ENCODE results near the gene LRRN4.
"Not testable (repeated sequence)": the region's sequence is repeated elsewhere in the genome, so short reads cannot be mapped to it uniquely, and the experiment has no call there.

The LRRN4 gene

DNA sequence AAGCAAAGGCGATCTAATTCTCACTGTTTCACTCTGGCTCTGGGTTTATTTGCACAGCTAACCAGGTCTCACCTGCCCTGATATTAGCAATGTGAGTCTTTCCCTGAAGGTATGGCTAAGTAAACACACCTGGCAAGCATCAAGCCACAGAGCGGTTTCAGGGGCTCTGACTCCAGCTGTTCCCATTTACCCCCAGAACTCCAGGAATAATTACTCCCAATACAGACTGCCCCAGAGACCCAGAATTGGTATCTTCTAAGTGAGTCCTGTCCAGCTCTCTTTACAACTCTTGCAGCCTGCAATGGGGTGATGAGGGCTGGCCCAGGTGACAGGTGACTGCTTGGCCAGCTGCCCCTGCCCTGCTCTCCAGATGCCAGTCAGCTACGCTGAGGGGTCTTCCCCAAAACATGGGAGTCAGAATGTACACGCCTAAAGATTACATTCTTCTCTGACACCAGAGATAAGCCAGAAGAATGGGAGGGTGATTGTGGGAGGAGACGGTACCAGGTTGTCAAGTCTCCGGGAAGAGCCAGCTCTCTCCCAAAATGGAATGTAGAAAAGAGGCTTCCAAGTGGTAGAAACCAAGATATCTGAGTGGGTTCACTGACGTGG is 4.9 kb upstream of the LRRN4 start:
- peak; percentile 68 for DNase-seq (ENCODE audit: low read depth, low spot score)

DNA sequence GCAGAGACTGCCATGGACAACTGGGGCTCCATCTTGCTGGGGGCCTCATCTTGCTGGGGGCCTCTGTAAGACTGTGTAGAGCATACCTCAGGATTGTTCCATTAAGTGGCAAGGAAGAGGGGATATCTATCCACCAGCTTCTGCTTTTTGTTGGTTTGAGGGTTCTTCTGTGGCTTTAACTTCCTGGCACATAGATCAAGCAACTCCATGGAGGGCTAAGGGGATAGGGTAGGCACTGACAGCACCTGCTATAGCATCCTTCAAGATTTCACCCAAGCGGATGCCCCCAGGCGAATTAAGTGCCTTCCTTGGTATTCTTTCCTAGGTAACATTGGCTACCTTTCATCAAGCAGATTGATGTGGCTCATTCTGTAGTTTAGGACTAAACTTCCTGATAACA is 3.8 kb upstream of the LRRN4 start:
- DNase-seq (ENCODE audit: low read depth, low spot score): no peak

DNA sequence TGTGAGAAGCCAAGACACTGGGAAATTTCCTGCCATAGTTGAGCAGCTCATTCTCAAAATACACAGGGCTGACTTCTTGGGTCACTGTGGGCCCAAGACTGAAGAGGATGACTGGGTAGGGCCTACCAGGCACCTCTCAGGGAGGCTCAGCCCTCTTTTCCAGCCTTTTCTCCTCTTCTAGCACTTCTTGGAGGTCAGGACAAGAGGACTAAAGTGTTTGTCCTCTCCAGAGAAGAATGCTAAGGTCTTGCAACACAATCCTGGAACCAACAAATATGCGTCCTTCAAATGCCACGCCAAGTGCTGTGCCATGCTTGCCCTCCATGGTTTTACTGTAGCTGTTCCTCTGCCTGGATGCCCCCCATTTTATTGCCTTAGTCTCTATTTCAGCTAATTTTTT is 3.3 kb upstream of the LRRN4 start:
- DNase-seq (ENCODE audit: low read depth, low spot score): no peak

DNA sequence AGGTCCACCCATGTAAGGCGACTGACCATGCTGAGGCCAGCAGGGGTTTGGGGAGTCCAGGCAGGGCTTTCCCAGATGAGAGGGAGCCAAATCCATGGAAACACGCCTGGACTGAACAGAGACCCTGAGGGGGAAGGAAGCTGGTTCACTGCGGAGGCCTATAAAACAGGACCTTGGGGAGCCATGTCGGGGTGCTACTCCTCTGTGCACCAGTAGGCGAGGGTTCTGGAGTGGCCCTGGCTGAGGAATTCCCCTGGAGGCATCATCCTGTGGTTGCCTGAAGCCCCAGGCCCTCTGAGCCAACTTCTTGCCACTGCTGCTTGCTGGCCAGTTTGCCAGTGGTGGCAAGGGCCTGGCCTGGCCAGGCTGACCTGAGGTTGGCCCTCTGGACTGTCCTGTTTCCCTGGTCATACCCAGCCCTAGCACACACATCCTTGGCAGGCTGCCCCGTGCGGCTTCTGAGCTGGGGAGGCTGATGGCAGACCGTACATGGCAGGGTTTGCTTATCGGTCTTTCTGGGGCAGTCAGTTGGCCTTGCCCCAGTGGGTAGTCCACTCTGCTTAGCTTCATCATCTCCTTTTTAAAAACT is 2.2 kb upstream of the LRRN4 start:
- peak; percentile 50 for DNase-seq (ENCODE audit: low read depth, low spot score)

DNA sequence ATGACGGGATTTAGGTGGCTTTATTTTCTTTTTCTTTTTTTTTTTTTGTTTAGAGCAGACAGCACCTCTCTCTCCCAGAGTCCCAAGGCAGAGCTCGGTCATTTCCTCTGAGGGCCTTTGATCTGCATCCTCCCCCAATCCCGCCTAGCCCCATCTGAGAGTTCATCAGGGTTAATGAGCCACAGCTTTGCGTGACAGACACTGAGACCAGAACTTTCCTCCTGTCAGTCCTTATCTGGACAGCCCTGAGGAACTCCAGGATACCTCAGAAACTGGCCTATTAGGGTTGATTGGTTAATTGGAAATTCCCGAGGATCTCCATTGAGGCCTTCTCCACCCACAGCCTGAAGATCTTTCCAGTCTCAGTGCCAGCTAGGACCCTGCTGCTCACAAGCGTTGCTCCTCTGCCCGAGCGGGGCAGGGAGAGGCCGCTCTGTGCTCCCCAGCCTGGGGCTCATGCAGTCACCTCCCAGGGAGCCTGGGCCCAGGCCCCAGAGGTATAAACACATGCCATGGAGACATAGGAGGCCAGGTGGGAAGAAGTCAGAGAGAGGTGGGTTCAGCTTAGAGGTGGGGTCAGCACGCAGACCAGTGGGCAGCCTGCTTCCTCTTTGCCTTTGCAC is 1.4 kb upstream of the LRRN4 start:
- DNase-seq (ENCODE audit: low read depth, low spot score): peak; percentile 89

DNA sequence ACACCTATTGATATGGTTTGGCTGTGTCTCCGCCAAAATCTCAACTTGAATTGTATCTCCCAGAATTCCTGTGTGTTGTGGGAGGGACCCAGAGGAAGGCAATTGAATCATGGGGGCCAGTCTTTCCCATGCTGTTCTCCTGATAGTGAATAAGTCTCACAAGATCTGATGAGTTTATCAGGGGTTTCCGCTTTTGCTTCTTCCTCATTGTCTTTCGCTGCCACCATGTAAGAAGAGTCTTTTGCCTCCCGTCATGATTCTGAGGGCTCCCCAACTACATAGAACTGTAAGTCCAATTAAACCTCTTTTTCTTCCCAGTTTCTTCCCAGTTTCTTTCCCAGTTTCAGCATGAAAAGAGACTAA is 810 bp upstream of the LRRN4 start:
- DNase-seq (ENCODE audit: low read depth, low spot score): not testable (repeated sequence)

DNA sequence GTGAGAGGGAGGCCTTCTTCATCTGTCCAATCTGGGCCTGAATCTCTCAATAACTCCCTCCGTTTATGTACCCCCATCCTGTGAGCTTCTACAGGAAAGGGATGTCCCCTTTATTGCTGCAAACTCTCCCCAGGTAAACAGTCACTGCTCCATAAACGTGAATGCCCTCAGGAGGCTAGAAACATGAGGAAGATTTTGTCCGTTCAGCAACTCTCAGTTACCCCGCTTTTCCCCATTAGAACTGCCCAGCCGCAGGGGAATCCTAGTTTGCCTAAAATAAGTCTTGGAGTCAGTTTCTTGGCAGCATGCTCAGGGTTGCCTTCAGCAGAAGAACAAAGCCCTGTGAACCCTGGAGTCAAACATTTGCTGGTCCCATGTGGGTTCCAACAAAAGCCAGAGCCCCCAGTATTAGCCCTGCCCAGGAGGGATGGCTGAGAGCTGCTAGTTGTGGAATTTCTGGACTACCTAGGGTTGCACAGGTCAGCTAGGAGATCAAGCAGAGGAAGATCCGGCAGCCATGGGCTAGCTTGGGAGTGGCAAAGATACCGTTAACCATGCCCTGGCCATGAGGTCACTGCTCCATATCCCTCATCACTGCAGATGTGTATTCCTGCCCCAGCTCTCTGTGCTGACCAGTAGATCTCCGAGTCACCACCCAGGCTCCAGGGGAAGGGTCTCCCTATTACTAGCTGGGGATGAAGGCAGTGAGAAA is 640 bp downstream of the LRRN4 start:
- peak; percentile 32 for DNase-seq (ENCODE audit: low read depth, low spot score)

DNA sequence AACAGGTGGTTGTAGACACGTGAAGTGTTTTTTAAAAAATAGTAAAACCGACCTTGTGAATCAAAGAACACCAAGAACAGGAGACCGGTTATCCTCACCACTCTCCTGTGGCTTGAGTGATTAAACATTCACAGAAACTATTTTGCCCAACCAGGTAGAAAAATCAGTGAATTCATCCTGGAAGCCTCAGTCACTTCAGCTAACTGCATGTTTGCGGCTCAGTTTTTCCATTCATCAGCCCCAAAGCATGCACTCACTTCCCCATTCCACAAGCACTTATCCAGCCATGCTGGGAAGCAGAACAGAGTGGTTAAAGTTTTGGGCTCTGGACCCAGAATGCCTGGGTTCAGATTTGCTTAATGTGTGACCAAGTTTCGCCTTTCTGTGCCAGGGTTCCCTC is 2.4 kb downstream of the LRRN4 start:
- DNase-seq (ENCODE audit: low read depth, low spot score): peak; percentile 15

DNA sequence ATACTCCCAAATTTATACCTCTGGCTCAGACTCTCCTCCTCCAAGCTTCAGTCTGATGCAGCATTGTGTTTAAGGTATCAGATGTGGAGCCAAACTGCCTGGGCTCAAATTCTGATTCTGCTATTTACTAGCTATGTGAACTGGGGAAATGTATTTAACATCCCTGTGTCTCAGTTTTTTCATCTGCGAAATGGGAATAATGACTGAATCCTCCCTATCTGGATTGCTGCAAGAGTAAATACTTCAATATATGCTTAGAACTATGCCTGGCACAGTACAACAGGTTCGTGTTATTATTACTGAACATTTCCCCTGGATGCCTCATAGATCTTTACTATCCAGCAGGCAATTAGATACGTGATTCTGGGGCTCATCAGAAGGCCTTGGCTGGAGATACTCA is 5.5 kb downstream of the LRRN4 start:
- DNase-seq (ENCODE audit: low read depth, low spot score): no peak

DNA sequence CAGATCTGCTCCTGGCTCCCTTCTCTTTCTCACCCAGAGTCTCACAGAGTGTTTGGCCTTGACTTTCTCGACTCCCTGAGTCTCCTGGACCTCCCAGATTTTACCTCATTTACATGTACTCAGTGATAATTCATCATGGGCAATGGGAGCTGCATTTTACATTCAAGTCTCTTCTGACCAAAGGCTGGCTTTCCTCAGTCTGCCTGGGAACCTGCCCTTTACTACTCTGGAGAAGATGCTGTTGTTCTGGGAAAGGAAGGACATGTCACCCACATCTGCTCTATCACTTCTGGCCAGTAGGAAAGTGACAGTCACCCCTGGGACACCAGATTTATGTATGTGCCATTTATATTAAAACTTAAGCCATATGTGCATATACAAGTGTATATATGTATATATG is 7.4 kb downstream of the LRRN4 start:
- DNase-seq (ENCODE audit: low read depth, low spot score): no peak

DNA sequence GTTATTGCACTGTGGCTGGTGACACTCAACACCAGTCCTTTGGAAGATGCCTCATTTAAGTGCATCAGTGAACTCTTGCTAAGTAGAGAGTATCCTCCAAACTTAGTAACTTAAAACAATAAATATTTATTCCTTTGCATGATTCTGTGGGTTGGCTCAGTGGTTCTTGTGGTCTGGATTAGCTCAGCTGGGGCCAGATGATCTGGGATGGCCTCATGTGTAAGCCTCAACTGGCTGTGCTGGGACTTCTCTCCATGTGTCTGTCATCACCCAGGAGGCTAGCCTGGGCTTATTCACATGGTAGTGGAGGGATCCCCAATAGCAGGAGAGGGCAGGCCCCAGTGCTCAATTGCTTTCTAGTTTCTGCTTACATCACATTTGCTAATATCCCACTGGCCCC is 8.3 kb downstream of the LRRN4 start:
- no peak for DNase-seq (ENCODE audit: low read depth, low spot score)

DNA sequence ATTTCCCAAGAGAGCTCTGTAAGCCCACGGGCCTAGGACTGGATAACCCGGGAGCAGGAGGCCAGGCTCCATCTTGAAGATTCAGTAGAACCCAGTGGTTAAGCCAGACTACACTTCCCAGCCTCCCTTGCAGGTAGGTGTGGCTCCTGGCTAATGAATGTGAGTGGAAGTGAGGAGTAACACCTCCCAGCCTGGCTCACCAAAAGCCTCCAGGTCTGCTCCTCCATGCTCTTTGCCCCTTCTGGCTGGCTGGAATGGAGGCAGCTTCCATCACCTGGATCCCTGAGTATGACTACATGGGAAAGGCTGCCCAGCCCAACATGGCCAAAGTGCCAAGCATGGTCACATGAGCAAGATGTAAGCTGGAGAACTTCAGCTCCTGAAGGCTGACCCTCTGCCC is 9.7 kb downstream of the LRRN4 start:
- peak; percentile 48 for DNase-seq (ENCODE audit: low read depth, low spot score)

DNA sequence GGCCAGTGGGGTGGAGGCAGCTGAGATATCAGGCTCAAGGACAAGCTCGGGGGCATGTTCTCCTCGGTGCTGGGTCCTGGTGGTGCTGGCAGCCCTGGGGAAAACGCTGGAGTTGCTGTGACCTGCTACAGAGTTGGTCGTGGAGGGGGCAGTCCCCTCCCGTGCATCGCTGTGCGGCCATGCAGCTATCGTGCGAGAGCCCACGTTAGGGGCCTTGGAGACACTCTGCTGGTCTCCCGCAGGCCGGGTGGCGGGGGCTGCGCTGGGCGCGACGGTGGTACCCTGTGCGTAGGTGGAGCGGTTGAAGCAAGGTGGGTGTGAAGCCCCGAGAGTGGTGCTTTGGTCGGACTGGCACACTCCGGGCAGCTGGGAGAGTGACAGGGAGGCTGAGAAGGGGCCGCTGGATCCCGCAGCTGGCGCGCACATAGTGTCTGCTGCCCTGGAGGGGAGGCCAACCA is 12.0 kb downstream of the LRRN4 start:
- DNase-seq (ENCODE audit: low read depth, low spot score): no peak

DNA sequence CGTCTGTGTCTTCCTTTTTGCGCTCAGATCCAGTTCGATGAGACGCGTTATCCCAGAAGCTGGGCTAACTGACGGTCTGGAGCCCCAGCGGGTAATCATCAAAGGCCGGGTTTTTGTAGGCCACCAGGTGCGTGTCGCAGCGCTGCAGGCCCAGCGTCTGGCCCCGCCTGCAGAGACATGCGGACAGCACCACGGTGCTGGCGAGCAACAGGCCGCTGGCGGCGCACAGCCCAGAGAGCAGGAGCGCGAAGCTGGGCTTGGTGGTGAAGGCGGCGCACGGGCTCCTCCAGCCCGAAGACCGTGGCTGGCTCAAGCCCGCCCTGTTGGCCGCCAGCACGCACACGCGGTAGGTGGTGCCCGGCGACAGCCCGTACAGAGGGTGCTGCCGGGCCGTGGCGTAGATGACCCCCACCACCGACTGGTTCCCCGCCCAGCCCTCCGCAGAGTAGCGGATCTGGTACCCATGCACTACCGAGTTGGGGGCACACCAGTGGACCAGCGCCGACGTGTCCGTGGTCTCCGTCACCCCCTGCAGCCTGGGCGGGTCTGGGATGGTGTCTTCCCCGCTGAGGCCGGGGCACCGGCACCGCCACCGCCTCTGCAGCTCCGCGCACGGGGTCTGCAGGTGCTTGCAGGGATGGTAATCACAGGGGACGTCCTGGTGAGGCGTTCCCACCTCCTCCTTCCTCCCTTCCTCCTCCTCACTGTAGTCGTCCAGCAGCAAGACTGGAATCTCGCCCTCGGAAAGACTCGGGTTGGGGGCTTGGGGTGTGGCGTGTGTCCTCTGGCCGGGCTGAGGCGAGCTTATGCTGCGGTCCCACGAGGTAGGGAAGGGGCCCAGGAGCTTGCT is 12.7 kb downstream of the LRRN4 start:
- peak; percentile 15 for DNase-seq (ENCODE audit: low read depth, low spot score)

DNA sequence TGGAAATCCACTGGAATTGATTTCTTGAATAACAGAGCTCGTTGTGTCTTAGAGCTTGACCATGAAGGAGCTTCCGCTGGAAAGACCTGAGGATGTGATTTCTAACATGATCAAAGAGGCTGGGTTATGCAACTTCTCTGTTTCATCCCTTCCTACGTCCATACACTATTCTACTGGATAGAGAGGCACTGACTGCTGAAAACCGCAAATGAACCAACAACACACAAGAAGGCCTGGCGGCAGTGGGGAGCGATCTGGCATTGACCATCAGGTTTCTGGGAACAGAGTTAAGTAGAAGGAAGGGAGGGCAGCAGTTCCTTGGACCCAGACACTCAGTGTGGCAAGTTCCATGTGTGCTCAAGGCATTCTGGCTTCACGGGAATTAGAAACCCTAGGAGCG is 13.3 kb downstream of the LRRN4 start:
- DNase-seq (ENCODE audit: low read depth, low spot score): no peak

DNA sequence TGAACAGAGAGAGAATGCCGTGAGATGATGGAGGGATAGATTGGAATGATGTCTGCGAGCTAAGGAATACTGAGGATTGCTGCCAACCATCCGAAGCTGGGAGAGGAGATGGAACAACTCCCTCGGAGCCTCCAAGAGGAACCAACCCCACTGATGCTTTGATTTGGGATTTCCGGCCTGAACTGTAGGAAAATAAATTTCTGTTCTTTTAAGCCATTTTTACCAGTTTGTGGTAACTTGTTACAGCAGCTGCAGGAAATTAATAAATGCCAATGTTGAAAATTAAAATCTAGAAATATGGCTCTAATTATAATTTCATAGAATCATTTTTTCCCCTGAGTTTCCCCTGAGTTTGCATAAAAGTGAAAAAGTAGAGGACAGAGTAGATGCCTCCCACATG is 14.1 kb downstream of the LRRN4 start:
- DNase-seq (ENCODE audit: low read depth, low spot score): no peak

DNA sequence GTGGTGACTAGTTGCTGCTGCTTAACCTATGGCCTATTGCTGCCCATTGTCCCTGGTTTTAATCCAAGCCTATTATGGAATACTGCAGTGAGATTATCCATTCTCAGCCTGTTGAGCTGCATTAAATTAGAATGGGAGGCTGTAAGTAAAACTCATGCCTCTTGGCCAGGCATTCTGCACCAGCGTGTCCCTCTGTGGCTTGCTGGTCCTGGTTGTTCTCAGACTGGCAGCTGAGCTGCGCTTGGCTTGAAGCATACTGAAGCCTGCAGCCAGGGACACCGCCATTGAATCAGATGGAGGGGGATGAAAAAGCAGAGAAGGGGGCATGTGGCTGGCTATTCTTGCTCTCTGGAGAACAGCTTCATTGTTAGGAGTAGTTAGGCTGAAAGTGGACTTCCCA is 15.6 kb downstream of the LRRN4 start:
- no peak for DNase-seq (ENCODE audit: low read depth, low spot score)

DNA sequence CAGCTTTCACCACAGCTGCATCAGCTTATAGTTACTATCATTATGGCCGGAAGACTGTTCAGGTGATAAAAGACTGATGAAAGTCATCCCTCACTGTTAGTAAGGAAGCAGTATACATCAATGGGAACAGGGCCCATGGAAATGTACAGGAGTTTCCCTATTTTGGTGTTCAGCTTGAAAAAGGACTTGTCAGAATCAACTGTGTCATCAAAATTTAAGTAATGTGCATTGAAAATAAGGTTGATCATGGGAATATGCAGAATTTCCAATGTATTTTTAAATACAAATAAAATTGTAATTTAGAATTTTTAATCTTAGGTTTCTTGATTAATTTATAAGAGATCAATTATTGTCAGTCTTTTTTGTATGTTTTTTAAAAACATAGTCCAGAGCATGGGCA is 16.8 kb downstream of the LRRN4 start:
- no peak for DNase-seq (ENCODE audit: low read depth, low spot score)

DNA sequence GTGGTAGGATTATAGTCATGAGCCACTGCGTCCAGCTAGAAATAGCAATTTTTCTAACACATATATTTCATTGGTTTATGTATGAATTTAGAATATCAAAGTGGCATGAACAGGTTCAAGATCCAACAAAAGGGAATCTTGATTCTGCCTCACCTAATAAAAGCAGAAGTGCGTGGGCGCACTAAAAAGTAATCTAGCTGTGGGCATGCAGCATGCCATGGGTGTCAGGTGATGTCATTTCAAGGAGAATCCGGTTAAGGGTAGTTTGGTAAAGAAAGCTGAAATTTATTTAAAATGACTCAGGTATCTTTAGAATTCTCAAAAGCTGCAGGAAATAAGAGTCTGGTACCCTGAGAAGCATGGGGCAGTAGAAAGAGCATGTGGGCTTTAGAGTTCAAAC is 17.6 kb downstream of the LRRN4 start:
- DNase-seq (ENCODE audit: low read depth, low spot score): no peak

DNA sequence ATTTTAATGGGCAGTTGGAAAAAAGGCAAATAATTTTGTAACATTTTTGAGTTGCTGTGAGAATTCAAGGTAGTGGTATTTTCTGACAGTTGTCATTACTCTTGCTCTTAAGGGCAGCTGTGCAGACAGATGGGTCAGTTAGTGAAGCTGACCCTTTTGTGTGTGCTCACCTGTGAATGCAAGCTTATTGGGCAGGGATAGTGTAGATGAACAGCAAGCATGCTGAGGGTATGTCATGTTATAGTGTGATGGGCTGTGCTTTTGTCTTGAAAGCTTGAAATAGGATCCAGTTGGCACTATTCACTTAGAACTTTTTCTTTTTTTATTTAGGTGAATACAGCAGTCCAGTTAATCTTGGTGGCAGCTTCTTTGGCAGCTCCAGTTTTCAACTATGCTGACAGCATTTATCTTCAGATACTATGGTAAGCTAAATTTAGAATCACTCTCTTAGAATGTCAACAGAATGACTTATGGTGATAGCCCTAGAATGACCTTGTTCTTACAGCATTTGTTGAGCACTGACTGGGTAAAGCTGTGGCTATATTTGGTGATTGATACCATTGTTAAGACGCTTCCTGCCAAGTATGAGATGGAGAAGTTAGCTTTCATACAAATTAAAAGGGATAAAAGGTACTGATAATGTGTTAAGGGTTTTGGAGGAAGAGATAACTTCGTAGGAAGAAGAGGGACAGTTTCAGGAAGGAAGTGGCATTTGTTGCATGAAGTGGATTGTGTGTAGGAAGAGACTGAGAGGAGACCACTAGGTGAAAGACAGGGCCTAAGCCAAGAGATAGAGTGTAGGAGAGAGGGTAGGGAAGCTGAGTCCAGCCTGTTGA is 19.5 kb downstream of the LRRN4 start:
- DNase-seq (ENCODE audit: low read depth, low spot score): no peak

DNA sequence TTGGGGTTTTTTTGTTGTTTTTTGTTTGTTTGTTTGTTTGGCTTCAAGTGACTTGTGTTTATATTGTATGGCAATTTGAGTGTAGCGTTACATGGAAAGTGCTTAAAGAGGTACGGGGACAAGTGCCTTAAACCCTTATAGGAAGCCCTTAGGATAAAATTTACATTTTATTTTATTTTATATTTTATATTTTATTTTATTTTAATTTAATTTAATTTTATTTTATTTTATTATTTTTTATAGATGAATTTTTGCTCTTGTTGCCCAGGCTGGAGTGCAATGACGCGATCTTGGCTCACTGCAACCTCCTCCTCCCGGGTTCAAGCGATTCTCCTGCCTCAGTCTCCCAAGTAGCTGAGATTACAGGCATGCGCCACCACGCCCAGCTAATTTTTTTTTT is 21.0 kb downstream of the LRRN4 start:
- not testable (repeated sequence) for DNase-seq (ENCODE audit: low read depth, low spot score)
